ENCODE data around the gene TLX2. TPM values are rescaled to one million over a fixed set of nuclear protein-coding genes. Genes with fewer than 3 reads are reported as not detected.

The TLX2 gene
- total RNA-seq, 3 donors from 2014 or later (not counting 1 experiment from before 2014, with no cell fraction given), result 0.23 to 0.45 TPM; not detected in 1

- ATAC-seq (no peak), DNase-seq (no peak)
- Histone ChIP-seq H3K4me3 (ENCODE audit: low read length) (no peak overlapping the region), H3K27me3 (ENCODE audit: control insufficient read depth, insufficient read depth, low read length) (no peaks in the 10 kb centered on the region), H3K27ac (ENCODE audit: low read length) (no peak overlapping the region), H3K9me3 (ENCODE audit: control insufficient read depth, insufficient read depth, low read length) (no peaks in the 10 kb centered on the region), H3K36me3 (ENCODE audit: control insufficient read depth, insufficient read depth, low read length) (no peaks in the 10 kb centered on the region), H3K4me1 (ENCODE audit: control insufficient read depth, insufficient read depth, low read length) (no peaks in the 10 kb centered on the region)
- TF ChIP-seq CTCF (IDR thresholded peaks at IDR 0.05), result no peak
- intact Hi-C loops (cut with micrococcal nuclease), result no loop called here
- 91% methylated on average over 5 of the region's 5 CpGs for WGBS (ENCODE audit: insufficient coverage)
- no peak overlapping the region for H3K27ac Mint-ChIP-seq
- H3K27me3 Mint-ChIP-seq (ENCODE audit: low read depth in 2 of 2), result peaks cover 29 to 45% of the 10 kb centered on the region in 2 donors
- no peak overlapping the region for H3K4me3 Mint-ChIP-seq
- no peaks in the 10 kb centered on the region for H3K9me3 Mint-ChIP-seq
- H3K36me3 Mint-ChIP-seq, result no peaks in the 10 kb centered on the region
- peaks cover 8 to 12% of the 10 kb centered on the region in 2 donors for H3K4me1 Mint-ChIP-seq
Observed at GRCh38 chr2:74564222-74564621, 50.0 kb downstream of the TLX2 start.

DNA sequence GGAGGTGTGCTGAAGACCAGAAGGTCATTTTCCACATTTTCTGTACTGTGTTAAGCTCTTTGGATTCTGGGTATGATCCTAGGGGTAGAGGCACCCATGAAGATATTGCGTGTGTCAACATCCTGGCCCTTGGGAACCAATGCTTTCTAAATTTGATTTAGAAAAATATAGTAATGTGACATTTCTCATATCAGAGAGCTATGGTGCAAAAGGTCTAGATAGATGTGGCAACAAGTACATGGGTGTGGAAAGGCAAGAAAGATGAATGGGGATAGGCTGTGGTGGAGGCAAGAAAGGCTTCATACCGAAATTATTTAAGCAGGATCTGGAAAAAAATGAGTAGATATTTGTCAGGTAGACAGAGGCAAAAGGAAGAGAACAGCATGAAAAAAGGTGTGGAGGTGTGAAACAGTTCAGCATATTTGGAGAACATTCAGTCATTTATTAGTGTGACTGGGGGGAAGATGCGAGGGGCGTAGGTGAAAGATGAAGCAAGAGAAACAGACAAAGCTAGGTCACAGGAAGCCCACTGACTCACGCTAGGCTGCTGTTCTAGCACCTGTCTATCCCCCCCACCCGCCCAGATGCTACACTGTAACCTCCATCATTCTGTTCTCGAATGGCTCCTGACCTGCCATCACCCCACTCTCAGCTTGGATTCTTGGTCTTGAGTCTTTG lies 52.0 kb downstream of the TLX2 start:
- TF ChIP-seq CTCF (IDR thresholded peaks at IDR 0.05), result no peak

DNA sequence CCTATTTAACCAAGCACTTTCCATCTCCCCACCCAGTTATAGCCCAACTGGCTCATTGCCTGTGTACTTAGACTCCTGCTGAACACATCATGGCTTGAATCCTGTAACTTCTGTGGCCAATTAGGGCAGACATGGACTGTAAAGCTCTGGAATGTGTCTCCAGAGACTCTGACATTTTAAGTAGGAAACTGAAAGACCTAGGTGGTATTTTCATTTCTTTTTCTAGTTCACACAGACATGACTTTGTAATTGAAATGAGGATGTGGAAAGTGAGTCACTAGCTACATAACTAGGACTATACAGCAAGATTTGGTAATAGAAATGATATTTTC lies 52.5 kb downstream of the TLX2 start:
- DNase-seq (no peak), ATAC-seq (no peak)
- no peaks in the 10 kb centered on the region for H3K27me3 ChIP-seq (ENCODE audit: control insufficient read depth, insufficient read depth, low read length)
- H3K4me3 ChIP-seq (ENCODE audit: low read length), result no peak overlapping the region
- peaks cover 32 to 40% of the 10 kb centered on the region in 2 donors for H3K27me3 Mint-ChIP-seq (ENCODE audit: low read depth in 2 of 2)
- peaks cover 0 to 4% of the 10 kb centered on the region in 2 donors for H3K4me1 Mint-ChIP-seq
- no peaks in the 10 kb centered on the region for H3K4me1 ChIP-seq (ENCODE audit: control insufficient read depth, insufficient read depth, low read length)
- no peak overlapping the region for H3K27ac Mint-ChIP-seq
- intact Hi-C loops (cut with micrococcal nuclease), result no loop called here
- H3K36me3 ChIP-seq (ENCODE audit: control insufficient read depth, insufficient read depth, low read length), result no peaks in the 10 kb centered on the region
- H3K27ac ChIP-seq (ENCODE audit: low read length), result no peak overlapping the region
- H3K36me3 Mint-ChIP-seq, result no peaks in the 10 kb centered on the region
- no peaks in the 10 kb centered on the region for H3K9me3 Mint-ChIP-seq
- no peak for TF ChIP-seq CTCF (IDR thresholded peaks at IDR 0.05)
- H3K4me3 Mint-ChIP-seq, result no peak overlapping the region
- no peaks in the 10 kb centered on the region for H3K9me3 ChIP-seq (ENCODE audit: control insufficient read depth, insufficient read depth, low read length)

More for the DNA sequence above, 52.0 kb downstream of the TLX2 start:
- Mint-ChIP-seq H3K27ac (no peak overlapping the region), H3K36me3 (no peaks in the 10 kb centered on the region), H3K27me3 (ENCODE audit: low read depth in 2 of 2) (peaks cover 33 to 40% of the 10 kb centered on the region in 2 donors), H3K4me3 (no peak overlapping the region), H3K4me1 (peaks cover 0 to 6% of the 10 kb centered on the region in 2 donors), H3K9me3 (no peaks in the 10 kb centered on the region)
- Histone ChIP-seq H3K27me3 (ENCODE audit: control insufficient read depth, insufficient read depth, low read length) (no peaks in the 10 kb centered on the region), H3K4me3 (ENCODE audit: low read length) (no peak overlapping the region), H3K9me3 (ENCODE audit: control insufficient read depth, insufficient read depth, low read length) (no peaks in the 10 kb centered on the region), H3K36me3 (ENCODE audit: control insufficient read depth, insufficient read depth, low read length) (no peaks in the 10 kb centered on the region), H3K27ac (ENCODE audit: low read length) (no peak overlapping the region), H3K4me1 (ENCODE audit: control insufficient read depth, insufficient read depth, low read length) (no peaks in the 10 kb centered on the region)
- DNase-seq (no peak), ATAC-seq (no peak)
- intact Hi-C loops (cut with micrococcal nuclease), result no loop called here
- 85% methylated on average over 6 of the region's 7 CpGs for WGBS (ENCODE audit: insufficient coverage)

Other genes with a start within 250 kb of the TLX2 start
- 1 to 10 TPM; 5.3 to 8.4 (median 8.0) TPM for gene SLC4A5, start 171.0 kb upstream of the TLX2 start, total RNA-seq
- gene DCTN1, start 134.1 kb upstream of the TLX2 start, total RNA-seq, result 100 to 1,000 TPM; 103 to 116 (median 116) TPM
- gene C2orf81, start 92.8 kb upstream of the TLX2 start, total RNA-seq, result 1 to 10 TPM; 1.7 to 3.2 (median 1.7) TPM
- gene WDR54, start 92.7 kb upstream of the TLX2 start, total RNA-seq, result 10 to 100 TPM; 28.0 to 35.3 (median 28.0) TPM
- gene RTKN, start 72.5 kb upstream of the TLX2 start, total RNA-seq, result 10 to 100 TPM; 11.0 to 26.5 (median 15.1) TPM
- 10 to 100 TPM; 34.0 to 48.0 (median 37.7) TPM for gene INO80B, start 59.4 kb upstream of the TLX2 start, total RNA-seq
- gene WBP1, start 56.0 kb upstream of the TLX2 start, total RNA-seq, result 10 to 100 TPM; 65.1 to 68.3 (median 65.4) TPM
- gene MOGS, start 49.1 kb upstream of the TLX2 start, total RNA-seq, result 10 to 100 TPM; 87.0 to 93.4 (median 91.5) TPM
- 10 to 100 TPM; 42.4 to 49.7 (median 42.4) TPM for gene MRPL53, start 41.8 kb upstream of the TLX2 start, total RNA-seq
- gene CCDC142, start 31.5 kb upstream of the TLX2 start, total RNA-seq, result 10 to 100 TPM; 14.9 to 25.2 (median 15.6) TPM
- 10 to 100 TPM; 51.3 to 59.7 (median 53.1) TPM for gene TTC31, start 31.4 kb upstream of the TLX2 start, total RNA-seq
- gene LBX2, start 14.8 kb upstream of the TLX2 start, total RNA-seq, result 1 to 10 TPM; 1.7 to 1.9 (median 1.8) TPM
- 10 to 100 TPM; 22.9 to 35.9 (median 33.2) TPM for gene PCGF1, start 6.8 kb upstream of the TLX2 start, total RNA-seq
- gene DQX1, start 11.8 kb downstream of the TLX2 start, total RNA-seq, result under 1 TPM in 2 of 3 donors, not detected in 1; 0.21 to 0.43 TPM
- 100 to 1,000 TPM; 234 to 242 (median 237) TPM for gene AUP1, start 15.3 kb downstream of the TLX2 start, total RNA-seq
- 10 to 100 TPM; 32.1 to 47.6 (median 45.2) TPM for gene HTRA2, start 15.5 kb downstream of the TLX2 start, total RNA-seq
- gene LOXL3, start 39.5 kb downstream of the TLX2 start, total RNA-seq, result 1 to 10 TPM in 1 of 3 donors, under 1 TPM in 2; 0.43 to 2.0 (median 0.93) TPM
- gene DOK1, start 40.3 kb downstream of the TLX2 start, total RNA-seq, result 10 to 100 TPM; 17.4 to 24.9 (median 23.9) TPM
- gene M1AP, start 133.9 kb downstream of the TLX2 start, total RNA-seq, result not detected
- gene SEMA4F, start 139.8 kb downstream of the TLX2 start, total RNA-seq, result 10 to 100 TPM in 2 of 3 donors, 1 to 10 TPM in 1; 7.3 to 18.0 (median 10.8) TPM